ENCODE results near the gene CHD6. TPM values are rescaled to one million over a fixed set of nuclear protein-coding genes. Genes with fewer than 3 reads are reported as not detected.

The CHD6 gene
- total RNA-seq, 4 donors from 2014 or later, result 21.5 to 97.6 (median 53.7) TPM

DNA sequence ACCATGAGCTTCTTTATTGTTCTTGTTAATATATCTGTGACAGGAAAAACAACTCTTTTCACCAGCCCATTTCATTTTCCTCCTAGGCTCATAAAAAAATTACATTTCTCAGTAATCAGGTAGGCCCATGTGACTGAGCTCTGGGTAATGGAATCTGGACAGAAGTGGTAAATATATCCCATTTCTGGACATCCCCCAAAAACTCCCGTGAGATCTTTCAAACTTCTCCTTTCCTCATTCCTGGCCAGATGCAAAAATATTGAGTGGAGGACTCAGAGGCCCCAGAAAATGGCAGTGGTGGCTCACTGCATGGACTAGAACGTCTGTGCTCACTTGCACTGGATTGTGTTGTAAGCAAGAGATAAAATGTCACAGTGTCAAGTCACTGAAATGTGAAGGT lies 3.8 kb upstream of the CHD6 start:
- Histone ChIP-seq H3K27ac (no peak overlapping the region), H3K9me3 (no peaks in the 10 kb centered on the region), H3K4me3 (no peak overlapping the region), H3K36me3 (no peaks in the 10 kb centered on the region), H3K27me3 (no peaks in the 10 kb centered on the region), H3K4me1 (no peaks in the 10 kb centered on the region)
- no peak for TF ChIP-seq POLR2A (IDR thresholded peaks at IDR 0.05)
- TF ChIP-seq, protein P1, sequence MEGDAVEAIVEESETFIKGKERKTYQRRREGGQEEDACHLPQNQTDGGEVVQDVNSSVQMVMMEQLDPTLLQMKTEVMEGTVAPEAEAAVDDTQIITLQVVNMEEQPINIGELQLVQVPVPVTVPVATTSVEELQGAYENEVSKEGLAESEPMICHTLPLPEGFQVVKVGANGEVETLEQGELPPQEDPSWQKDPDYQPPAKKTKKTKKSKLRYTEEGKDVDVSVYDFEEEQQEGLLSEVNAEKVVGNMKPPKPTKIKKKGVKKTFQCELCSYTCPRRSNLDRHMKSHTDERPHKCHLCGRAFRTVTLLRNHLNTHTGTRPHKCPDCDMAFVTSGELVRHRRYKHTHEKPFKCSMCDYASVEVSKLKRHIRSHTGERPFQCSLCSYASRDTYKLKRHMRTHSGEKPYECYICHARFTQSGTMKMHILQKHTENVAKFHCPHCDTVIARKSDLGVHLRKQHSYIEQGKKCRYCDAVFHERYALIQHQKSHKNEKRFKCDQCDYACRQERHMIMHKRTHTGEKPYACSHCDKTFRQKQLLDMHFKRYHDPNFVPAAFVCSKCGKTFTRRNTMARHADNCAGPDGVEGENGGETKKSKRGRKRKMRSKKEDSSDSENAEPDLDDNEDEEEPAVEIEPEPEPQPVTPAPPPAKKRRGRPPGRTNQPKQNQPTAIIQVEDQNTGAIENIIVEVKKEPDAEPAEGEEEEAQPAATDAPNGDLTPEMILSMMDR (IDR thresholded peaks at IDR 0.05), result no peak
- DNase-seq, result no peak
- intact Hi-C loops (cut with DNase I; ENCODE audit: low total_unique reads), result no loop called here

DNA sequence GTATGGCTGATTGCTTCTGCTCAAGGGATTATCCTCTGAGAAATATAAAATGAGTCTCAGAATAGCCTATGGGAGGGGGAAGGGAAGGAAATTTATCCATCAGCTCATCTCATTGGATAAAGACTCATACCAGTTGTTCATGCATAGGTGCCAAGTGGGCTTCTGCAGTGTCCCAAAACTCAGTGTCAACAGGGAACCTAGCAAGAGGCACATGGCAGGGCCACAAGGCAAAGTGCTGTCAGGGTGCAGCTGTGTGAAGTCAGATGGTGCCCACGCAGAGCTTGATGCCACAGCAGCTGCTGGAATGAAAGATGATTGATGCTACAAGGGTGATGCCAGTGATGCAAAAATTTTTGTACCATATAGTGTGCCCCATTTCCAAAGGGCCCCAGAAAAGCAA lies 3.2 kb upstream of the CHD6 start:
- TF ChIP-seq POLR2A (IDR thresholded peaks at IDR 0.05), result no peak
- TF ChIP-seq, protein P1 (IDR thresholded peaks at IDR 0.05), result no peak
- Histone ChIP-seq H3K4me1 (peaks cover 0 to 4% of the 10 kb centered on the region in 2 donors), H3K36me3 (no peaks in the 10 kb centered on the region), H3K27me3 (no peaks in the 10 kb centered on the region), H3K9me3 (no peaks in the 10 kb centered on the region), H3K27ac (no peak overlapping the region), H3K4me3 (no peak overlapping the region)
- no peak for DNase-seq
- intact Hi-C loops (cut with DNase I; ENCODE audit: low total_unique reads), result no loop called here

DNA sequence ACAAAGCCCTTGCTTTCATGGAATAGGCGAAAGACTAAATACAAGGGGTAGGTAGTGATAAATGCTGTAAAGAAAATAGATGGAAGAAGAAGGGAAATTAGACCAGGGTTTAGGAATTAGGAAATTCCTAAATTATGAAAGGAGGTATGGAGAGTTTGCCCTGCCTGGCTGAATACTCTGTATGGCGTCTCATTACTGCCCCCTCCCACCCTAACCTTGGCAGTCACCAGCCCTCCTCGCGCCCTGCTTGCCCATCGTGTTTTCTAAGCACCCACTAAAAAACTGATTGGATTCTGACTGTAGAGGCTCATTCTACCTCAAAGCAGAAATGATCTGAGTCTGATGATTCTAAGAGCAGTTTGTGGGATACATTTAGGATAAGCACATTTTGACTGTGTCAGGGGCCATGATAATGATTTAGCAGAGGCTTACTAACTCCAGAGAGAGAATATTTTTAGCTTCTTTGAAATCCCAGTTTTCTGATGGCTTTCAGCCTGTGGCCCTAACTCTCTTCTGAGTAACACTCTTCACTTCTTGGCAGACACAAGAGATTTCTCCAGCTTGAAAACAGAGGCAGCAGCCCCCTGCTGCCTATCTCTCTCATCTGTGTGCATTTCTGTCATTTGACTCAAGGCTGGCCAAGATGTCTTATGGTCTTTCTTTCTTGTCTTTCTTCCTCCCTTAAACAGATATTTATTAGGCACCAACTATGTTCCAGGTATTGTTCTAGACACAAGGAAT lies 1.4 kb upstream of the CHD6 start:
- Histone ChIP-seq H3K9me3 (no peaks in the 10 kb centered on the region), H3K4me1 (peaks cover 0 to 8% of the 10 kb centered on the region in 2 donors), H3K4me3 (peak overlapping the region in 1 of 2 donors; percentile 65), H3K36me3 (no peaks in the 10 kb centered on the region), H3K27ac (peak overlapping the region; percentile 84 to 87), H3K27me3 (no peaks in the 10 kb centered on the region)
- no peak for TF ChIP-seq POLR2A (IDR thresholded peaks at IDR 0.05)
- TF ChIP-seq, protein P1 (IDR thresholded peaks at IDR 0.05), result no peak
- DNase-seq, result no peak
- intact Hi-C loops (cut with DNase I; ENCODE audit: low total_unique reads), result no loop called here

DNA sequence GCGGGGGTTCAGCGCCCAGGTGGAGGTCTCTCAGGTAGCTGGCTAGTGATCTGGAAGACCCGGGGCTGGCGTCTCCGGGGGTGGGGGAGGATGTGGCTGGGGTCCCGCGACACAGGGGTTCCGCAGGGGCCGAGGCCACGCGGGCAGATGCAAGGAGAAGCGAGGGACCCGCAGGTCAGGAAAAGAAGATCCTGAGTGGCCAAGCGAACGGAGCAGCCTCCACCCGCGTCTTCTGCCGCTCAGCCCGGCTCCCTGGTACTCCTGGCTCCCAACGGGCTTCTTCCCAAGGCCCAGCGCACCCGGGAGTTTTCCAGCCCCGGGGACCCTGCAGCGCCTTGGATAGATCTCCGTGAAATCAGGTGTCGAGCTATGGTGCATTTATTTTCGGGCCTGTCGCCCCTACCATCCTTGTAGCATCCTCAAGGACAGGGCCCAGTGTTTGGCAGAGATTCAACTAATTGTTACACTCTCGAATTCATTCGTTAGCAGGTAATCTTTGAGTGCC lies 682 bp upstream of the CHD6 start:
- intact Hi-C loops (cut with DNase I; ENCODE audit: low total_unique reads), result no loop called here
- peak overlapping the region; percentile 84 to 87 for H3K27ac ChIP-seq
- peak overlapping the region; percentile 63 to 65 for H3K4me3 ChIP-seq
- no peaks in the 10 kb centered on the region for H3K36me3 ChIP-seq
- H3K27me3 ChIP-seq, result no peaks in the 10 kb centered on the region
- H3K4me1 ChIP-seq, result peaks cover 0 to 8% of the 10 kb centered on the region in 2 donors
- no peak for TF ChIP-seq POLR2A (IDR thresholded peaks at IDR 0.05)
- TF ChIP-seq, protein P1 (IDR thresholded peaks at IDR 0.05), result no peak
- no peaks in the 10 kb centered on the region for H3K9me3 ChIP-seq
- DNase-seq, result no peak

DNA sequence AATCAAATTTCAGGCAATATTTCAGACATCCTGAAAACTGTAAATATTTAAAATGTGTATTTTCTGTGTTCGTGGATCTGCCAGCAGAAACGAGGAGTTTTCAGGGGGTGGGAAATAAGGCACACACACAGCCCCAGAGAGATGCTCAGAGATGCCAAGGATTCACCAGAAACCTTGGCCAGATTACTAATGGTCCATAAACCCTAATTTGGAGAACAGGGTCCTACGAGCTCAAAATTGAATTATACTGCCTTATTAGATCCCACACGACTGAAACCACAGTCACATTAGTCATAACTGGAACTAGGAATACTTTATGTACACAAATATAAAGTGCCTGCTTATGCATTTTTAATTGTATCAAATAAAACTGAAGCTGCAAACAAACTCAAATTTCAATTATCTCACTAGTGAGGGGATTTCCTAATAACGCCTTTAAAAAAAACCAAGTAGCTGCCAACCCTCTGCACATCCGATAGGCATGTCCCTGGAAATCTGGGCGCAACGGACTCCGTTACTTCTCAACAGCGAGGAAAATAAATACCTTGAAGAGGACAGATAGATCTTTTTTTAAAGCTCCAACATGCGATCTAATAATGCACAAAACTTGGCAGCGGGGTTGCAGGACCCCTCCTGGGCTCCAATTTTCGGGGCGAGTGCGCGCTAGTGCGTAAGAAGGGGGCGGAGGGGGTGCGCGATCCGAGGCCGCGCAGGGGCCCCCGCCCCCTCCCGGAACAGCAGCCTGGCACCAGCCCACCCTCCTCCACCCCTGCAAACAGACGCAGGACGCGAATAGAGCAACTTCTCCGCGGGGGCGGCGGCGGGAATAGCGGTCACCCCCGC lies 897 bp downstream of the CHD6 start:
- H3K4me1 ChIP-seq, result peaks cover 4 to 8% of the 10 kb centered on the region in 2 donors
- H3K4me3 ChIP-seq, result peak overlapping the region; percentile 63 to 65
- no peaks in the 10 kb centered on the region for H3K9me3 ChIP-seq
- no peaks in the 10 kb centered on the region for H3K27me3 ChIP-seq
- DNase-seq, result peak; percentile 27 to 30
- peak overlapping the region; percentile 89 to 93 for H3K27ac ChIP-seq
- no peak for TF ChIP-seq POLR2A (IDR thresholded peaks at IDR 0.05)
- TF ChIP-seq, protein P1 (IDR thresholded peaks at IDR 0.05), result no peak
- intact Hi-C loops (cut with DNase I; ENCODE audit: low total_unique reads), result no loop called here
- no peaks in the 10 kb centered on the region for H3K36me3 ChIP-seq

All from uterus (tissue), 4 donors.